Inflammatory macrophage (primary cell): ENCODE measurements around the gene FTL.
A peak's percentile ranks its signal among the peaks of the same experiment; 100 is the strongest.

Experiments used
- DNase-seq, 2 donors: peaks; one replicate each; pipeline ENCODE4 v3.0.0-alpha.2; 2020 to 2022

The FTL gene

DNA sequence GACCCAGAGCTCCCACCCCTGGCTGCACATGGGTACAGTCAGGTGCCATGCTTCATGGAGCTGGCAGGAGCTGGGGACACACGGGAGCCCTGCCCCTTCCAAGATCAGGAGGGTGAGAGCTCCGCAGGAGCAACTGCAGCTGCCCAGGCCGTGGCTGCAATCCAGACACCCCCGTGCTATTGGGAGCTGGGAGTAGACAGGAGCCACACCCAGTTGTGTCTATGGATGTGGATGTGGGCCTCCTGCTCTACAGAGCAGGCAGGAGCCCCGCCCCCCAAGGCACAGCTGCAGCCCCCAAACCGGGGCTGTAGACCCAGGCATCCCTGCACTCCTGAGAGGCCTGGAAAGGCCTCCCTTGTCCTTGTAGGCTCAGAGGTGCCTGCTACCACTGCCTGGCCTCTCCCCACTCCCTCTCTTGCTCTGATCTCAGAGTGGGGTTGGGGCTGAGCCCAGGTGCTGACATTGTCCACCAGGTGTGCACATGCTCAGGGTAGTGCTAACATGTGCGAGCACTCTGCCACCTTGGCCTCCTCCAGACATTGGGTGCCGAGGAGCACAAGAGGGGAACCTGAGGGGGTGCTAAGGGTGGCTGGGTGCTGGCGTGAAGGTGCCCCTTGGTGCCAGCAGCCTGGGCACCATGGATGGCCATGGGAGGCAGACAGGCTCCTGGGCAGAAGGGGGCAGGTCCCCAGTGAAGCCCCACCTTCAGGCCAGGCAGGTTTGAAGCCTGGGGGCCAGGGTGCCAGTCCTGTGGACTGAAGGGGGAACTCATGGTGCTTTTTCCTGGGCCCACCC, 18.4 kb upstream of the FTL start:
- DNase-seq, result no peak

DNA sequence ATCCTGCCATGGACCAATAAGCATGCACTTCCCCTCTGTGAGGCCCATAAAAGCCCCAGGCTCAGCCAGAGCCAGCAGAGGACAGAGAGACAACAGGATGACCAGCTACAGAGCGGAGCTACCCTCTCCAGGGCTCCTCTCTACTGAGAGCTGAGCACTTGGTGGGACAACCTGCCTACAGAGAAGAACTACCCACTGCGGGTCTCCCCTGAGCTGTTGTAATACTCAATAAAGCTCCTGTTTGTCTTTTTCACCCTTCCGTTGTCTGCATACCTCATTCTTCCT, 17.9 kb upstream of the FTL start:
- no peak for DNase-seq

DNA sequence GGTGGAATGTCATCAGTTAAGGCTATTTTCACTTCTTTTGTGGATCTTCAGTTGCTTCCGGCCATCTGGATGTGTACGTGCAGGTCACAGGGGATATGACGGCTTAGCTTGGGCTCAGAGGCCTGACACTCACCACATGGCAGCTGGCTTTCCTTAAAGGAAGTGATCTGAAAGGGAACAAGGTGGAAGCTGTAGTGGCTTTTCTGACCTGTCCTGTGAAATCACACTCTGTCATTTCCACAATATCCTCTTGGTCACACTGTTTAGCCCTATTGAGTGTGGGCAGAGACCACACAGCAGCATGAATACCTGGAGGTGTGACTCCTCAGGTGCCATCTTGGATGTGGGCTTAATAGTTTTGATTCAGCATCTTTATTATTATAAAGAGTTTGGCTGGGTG, 14.9 kb upstream of the FTL start:
- peak in 1 of 2 donors; percentile 46 for DNase-seq

DNA sequence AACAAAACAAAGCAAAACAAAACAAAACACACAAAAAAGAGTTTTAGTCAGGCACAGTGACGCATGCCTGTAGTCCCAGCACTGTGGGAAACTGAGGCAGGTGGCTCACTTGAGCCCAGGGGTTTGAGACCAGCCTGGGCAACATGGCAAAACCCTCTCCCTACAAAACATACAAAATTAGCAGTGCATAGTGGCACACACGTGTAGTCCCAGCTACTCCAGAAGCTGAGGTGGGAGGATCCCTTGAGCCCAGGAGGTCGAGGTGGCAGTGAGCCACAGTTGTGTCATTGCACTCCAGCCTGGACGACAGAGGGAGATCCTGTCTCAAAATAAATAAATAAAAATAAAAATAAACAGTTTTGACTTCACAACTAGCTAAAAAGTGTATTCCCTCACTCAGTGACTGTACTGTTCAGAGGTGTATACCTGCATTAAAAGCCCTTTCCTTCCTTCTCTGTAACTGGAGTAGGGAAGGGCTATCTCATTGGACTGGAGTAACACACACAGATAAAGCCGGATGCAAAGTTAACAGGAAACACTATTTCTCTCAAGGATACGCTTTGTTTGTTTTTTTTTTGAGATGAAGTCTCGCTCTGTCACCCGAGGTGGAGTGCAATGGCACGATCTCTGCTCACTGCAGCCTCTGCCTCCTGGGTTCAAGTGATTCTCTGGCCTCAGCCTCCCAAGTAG, 14.1 kb upstream of the FTL start:
- no peak for DNase-seq

DNA sequence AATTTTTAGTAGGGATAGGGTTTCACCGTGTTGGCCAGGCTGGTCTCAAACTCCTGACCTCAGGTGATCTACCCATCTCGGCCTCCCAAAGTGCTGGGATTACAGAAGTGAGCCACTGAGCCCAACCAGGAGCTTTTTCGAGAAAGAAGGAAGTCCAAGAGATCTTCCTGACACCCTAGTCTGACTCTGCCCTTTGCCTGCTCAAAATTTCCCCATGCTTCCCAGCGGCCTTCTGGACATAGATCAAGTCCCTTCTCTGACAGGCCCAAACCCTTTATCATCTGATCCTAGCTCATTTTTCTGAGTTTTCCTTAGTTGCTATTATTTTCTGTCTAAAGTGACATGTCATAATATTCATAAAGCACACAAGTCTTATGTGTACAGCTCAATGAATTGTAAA, 12.0 kb upstream of the FTL start:
- peak in 1 of 2 donors; percentile 40 for DNase-seq

DNA sequence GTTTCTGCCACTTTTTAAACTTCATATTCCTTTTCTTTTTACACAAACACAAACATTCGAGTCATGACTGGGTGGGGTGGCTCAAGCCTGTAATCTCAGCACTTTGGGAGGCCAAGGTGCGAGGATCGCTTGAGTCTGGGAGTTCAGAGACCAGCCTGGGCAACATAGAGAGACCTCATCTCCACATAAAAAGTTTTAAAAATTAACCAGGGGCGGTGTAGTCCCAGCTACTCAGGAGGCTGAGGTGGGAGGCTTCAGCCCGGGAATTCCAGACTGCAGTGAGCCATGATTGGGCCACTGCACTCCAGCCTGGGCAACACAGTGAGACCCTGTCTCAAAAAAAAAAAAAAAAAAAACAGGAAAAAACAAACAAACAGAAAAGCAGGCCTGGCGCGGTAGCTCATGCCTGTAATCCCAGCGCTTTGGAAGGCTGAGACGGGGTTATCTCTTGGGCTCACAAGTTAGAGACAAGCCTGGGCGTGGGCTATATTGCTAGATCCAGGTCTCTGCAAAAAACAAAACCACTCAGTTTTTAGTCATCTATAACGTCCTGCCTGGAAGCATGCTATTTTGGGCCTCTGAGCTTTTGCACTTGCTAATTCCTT, 11.0 kb upstream of the FTL start:
- DNase-seq, result no peak

DNA sequence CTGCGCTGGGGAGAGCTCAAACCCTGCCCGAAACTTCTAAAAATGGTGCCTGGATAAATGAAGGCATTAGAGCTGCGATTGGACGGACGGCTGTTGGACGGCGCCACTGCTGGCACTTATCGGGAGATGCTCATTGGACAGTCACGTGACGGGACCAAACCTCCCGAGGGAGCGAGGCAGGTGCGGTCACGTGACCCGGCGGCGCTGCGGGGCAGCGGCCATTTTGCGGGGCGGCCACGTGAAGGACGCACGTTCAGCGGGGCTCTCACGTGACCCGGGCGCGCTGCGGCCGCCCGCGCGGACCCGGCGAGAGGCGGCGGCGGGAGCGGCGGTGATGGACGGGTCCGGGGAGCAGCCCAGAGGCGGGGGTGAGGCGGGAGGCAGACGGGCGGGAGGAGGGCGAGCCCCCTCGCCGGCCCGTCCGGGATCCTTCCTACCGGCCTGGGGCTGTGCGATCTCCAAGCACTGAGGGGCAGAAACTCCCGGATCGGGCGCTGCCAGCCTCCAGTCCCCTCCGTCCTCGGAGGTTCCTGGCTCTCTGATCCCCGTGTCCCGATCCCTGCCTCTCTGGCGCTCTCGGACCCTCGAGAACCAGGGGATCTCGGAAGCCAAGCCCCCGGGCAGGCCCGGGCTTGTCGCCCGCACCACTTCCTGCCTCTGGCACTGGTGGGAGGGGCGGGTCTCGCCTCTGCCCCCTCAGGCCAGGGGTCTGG, 10.4 kb upstream of the FTL start, which contains the start of gene BAX:
Gene BAX, plus strand, starts transcription at position 281 of the 713 bp plus-strand sequence. Its CDS starts 54 bp downstream, at position 335.
- peak; percentile 89 to 93 for DNase-seq

DNA sequence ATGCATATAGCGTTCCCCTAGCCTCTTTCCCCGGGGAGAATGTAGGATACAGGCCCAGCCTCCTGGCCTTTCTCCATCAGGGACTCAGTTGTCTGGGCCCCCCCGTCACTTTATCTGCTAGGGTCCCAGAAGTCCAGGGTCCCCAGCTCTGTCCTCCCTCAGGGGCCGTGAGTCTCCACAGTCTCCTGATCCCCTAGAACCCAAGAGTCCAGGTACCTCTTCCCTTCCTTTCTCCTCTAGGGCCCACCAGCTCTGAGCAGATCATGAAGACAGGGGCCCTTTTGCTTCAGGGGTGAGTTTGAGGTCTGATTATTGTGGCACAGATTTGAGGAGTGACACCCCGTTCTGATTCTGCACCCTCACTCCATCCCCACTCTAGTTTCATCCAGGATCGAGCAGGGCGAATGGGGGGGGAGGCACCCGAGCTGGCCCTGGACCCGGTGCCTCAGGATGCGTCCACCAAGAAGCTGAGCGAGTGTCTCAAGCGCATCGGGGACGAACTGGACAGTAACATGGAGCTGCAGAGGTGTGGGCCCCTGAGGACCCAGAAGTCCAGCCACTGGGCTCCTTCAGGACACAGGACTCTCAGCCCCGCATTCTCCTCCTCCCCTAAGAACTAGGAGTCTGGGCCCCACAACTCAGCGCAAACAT, 9.7 kb upstream of the FTL start:
- no peak for DNase-seq

DNA sequence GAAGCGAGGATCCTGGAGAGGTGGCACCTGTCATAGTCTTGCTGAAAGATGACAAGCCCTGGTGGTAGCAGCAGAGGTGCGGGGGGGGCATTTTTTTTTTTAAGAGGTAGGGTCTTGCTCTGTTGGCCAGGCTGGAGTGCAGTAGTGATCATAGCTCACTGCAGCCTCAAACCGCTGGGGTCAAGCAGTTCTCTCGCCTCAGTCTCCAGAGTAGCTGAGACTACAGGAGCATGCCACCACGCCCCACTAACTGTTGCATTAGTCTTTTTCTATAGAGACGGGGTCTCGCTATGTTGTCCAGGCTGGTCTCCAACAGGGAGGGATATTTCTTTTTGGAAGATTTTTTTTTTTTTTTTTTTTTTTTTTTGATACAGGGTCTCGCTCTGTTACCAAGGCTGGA, 7.1 kb upstream of the FTL start:
- no peak for DNase-seq

DNA sequence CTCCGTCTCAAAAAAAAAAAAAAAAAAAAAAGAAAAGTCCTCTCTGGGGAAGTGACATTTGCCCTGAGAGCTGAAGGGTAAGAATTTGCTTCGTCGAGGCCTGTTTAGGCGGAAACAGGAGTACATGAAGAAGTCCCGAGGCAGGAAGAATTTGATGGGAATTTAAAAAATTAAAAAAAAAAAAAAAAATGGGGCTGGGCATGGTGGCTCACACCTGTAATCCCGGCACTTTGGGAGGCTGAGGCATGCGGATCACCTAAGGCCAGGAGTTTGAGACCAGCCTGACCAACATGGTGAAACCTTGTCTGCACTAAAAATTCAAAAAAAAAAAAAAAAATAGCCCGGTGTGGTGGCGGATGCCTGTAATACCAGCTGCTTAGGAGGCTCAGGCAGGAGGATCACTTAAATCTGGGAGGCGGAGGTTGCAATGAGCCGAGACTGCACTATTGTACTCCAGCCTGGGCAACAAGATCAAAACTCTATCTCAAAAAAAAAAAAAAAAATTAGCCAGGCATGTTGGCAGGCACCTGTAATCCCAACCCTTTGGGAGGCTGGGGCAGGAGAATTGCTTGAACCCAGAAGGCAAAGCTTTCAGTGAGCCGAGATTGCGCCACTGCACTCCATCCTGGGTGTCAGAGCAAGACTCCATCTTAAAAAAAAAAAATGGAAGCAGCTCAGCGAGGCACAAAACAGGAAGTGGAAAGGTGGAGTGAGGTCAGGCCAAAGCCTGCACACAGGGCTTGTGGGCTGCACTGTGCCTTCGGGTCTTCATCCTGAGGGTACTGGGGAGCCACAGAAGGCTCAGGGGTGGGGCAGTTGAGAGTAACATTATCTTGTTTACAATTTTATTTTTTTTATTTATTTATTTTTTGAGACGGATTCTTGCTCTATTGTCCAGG, 5.5 kb upstream of the FTL start:
- DNase-seq, result peak; percentile 61 to 73

DNA sequence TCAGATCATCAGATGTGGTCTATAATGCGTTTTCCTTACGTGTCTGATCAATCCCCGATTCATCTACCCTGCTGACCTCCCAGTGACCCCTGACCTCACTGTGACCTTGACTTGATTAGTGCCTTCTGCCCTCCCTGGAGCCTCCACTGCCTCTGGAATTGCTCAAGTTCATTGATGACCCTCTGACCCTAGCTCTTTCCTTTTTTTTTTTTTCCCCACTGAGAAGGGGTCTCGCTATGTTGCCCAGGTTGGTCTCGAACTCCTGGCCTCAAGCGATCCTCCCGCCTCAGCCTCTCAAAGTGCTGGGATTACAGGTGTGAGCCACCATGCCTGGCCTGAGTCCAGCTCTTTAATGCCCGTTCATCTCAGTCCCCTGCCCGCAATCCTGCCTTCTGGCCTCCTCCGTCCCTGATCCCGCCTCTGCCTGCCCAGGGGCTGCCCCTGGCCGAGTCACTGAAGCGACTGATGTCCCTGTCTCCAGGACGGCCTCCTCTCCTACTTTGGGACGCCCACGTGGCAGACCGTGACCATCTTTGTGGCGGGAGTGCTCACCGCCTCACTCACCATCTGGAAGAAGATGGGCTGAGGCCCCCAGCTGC, 4.0 kb upstream of the FTL start:
- DNase-seq, result peak in 1 of 2 donors; percentile 58

DNA sequence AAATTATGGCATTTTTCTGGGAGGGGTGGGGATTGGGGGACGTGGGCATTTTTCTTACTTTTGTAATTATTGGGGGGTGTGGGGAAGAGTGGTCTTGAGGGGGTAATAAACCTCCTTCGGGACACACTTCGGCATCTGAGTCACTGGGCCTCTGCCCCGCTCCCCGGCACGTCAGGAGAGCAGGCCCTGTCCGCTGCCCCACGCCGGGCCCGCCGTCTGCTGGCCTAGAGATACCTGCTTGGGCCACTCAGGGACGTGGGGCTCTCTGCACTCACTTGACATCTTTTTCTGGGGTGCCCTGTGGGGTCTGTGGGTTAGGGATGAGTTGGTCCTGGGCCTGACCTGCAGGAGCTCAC, 3.5 kb upstream of the FTL start:
- no peak for DNase-seq

DNA sequence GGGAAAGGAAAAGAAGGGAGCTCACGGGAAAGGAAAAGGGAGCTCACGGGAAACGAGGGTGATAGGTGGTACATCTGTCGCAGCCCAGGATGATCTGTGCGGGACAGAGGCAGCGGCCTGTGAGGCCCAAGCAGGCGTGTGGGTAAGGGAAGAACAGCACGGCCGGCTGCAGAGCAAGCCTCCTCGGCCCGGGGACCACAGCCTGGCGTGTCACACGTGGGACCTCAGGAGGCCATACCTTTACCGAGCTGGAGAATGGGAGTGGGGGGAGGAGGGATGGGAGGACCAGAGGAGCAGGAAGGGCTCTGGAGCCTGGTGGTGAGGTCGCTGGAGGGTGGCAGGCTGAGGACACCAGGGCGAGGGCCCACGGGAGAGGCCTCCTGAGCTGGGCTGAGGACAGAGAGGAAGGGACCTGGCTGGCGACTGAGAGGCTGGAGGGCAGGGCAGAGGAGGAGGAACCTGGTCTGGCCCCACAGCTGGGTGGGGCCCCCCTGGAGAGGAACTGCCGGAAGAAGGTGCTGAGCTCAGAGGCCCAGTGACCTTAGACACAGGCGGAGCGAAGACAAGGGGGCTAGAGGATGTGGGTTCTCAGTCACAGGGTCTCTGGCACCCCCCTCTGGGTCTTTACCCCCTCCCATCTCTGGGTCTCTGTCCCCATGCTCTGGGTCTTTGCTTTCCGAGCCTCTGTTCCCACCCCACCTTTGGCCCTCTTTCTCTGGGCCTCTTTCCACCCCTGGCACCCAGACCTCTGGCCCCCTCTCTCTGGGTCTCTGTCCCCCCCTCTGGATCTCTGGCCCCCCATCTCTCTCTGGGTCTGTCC, 2.9 kb upstream of the FTL start:
- DNase-seq, result peak; percentile 89 to 92

DNA sequence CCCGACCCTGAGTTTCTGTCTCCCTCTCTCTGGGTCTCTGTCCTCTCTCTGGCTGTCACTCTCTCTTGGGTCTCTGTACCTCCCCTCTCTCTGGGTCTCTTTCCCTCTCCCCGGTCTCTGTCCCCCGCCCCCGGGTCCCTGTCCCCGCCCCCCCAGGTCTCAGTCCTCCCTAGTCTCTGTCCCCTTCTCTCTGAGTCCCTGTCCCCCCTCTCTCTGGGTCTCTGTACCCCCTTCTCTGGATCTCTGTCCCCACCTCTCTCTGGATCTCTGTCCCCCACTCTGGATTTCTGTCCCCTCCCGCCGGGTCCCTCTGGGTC, 2.3 kb upstream of the FTL start:
- DNase-seq, result no peak

DNA sequence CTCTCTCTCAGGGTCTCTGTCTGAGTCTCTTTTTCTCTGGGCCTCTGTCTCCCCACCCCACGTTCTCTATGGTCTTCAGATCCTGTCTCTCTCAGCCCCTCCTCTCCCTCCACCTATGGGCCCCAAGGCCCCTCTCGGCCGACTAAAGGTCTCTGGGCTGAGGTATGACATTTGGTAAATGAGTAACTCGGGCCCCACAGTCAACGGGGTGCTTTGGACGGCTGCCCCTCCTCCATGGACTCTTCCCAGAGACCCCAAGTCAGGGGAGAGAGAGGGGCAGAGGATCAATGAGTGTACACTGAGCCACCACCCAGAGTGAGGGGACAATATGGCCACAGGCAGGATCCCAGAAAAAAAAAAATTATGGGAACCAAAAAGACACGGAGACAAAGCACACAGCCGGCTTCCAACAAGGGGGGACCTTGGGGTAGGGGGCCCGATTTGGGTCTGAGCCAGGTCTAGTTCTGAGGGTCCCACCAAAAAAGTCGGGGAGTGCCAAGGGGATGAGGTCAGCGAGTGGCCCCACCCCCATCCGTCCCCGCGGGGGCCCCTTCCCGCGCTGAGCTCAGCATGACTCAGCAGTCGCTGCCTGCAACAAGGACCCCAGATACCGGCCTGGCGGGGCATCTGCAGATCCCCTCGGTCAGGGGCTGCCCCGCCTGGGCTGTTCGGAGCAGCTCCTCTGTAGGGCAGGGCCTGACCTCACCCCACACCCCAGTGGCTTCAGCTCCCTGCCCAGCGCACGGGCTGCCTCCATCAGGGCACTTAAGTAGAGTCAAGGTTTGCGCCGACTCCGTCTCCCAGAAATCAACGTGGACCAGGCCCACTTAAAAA, 1.5 kb upstream of the FTL start:
- DNase-seq, result peak; percentile 46 to 78

DNA sequence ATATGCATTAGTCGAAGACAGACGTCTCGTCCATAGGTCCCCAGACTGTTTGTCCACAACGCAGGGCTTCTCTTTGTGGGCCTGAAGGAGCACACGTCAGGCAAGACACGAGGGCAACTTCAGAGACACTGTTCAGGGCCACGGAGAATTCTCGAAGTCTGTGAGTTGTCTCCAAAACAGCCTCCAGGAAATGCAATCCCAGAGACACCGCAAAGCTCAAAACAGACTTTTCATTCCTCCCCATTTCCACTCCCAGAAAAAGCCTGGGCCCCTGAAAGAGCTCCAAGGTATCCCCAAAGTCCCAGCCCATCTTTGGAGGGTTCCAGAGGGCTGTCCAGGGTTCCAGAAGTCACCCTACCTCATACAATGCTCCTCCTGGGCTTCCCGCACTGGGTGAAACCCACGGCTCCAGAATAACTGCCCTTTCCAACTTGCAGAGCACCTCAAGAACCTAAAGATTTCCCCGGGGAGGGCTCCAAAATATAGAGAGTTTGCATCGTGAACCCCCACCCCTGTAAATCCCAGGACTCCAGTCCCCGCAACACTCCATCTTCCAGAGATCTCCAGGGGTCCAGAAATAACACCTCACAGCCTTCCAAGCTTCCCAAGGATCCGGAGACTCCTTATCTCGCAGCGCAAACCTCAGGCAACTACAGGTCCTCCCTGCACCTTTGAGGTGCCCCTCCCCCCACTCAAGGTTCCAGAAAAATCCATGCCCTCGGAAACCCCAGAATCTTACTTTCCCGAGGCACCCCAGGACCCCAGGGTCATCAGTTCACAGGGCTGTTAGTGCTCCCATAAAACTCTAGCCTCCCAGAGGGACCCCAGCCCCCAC, 687 bp upstream of the FTL start:
- peak in 1 of 2 donors; percentile 59 for DNase-seq

DNA sequence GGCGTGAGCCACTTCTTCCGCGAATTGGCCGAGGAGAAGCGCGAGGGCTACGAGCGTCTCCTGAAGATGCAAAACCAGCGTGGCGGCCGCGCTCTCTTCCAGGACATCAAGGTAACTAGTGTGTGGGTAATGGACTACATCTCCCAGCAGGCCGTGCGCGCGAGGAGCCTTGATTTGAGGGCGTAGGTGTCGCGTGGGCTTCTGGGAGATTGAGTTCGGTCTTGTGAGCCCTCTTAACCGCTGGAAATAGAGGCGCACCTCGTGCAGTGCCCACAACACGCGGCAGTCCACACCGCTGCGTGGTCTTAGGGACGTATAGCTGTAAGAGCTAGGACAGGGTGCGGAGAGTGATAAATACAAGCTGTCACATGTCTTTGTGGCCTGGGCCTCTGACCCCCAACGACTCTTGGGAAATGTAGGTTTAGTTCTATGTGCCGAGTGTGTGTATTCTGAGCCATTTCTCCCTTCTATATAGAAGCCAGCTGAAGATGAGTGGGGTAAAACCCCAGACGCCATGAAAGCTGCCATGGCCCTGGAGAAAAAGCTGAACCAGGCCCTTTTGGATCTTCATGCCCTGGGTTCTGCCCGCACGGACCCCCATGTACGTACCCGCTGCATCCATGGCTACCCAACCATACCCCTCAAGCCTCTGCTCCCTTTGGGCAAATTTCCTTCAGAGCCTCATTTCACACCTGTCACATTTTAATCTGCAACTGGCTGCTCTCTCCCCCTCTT, 864 bp downstream of the FTL start:
- peak; percentile 85 to 86 for DNase-seq
